Astrocyte (in vitro differentiated cells and primary cell): Measurements from ENCODE around the gene GDE1. TPM values are rescaled to one million over a fixed set of nuclear protein-coding genes. Genes with fewer than 3 reads are reported as not detected.

Experiments used
- DNase-seq: peaks from one replicate; pipeline ENCODE4 v3.0.0-alpha.2; 2010; ENCODE audit warnings: low read depth
- FAIRE-seq: peaks from 2 replicates; lab custom pipeline; 2011; peaks lifted over from hg19 to GRCh38; lab: Jason Lieb, UNC
- H2AFZ ChIP-seq: 2 replicates; pipeline ENCODE4 v1.6.0; 2012; ENCODE audit warnings: low read depth, low read length, inconsistent platforms
- H3K27ac ChIP-seq: 2 replicates; pipeline ENCODE4 v1.5.1; 2011; ENCODE audit warnings: low read depth, low read length, inconsistent platforms
- H3K27me3 ChIP-seq: 2 replicates; pipeline ENCODE4 v1.6.0; 2011; ENCODE audit warnings: low read length, inconsistent platforms; ENCODE audit not compliant: insufficient read depth
- H3K36me3 ChIP-seq: 2 replicates; pipeline ENCODE4 v1.5.1; 2011; ENCODE audit warnings: low read length, inconsistent platforms; ENCODE audit not compliant: insufficient read depth
- H3K4me1 ChIP-seq: 2 replicates; pipeline ENCODE4 v1.5.1; 2011; ENCODE audit warnings: low read length, inconsistent platforms; ENCODE audit not compliant: insufficient read depth
- H3K4me2 ChIP-seq: 2 replicates; pipeline ENCODE4 v1.6.0; 2012; ENCODE audit warnings: low read length, inconsistent platforms
- H3K4me3 ChIP-seq: 2 replicates; pipeline ENCODE4 v1.5.1; 2011; ENCODE audit warnings: low read depth, mild to moderate bottlenecking, low read length, inconsistent platforms; ENCODE audit not compliant: insufficient read depth
- H3K79me2 ChIP-seq: 2 replicates; pipeline ENCODE4 v1.6.0; 2012; ENCODE audit warnings: mild to moderate bottlenecking, low read length, inconsistent platforms; ENCODE audit not compliant: insufficient read depth
- H3K9ac ChIP-seq: 2 replicates; pipeline ENCODE4 v1.6.0; 2012; ENCODE audit warnings: mild to moderate bottlenecking, low read length, inconsistent platforms
- H3K9me3 ChIP-seq: 2 replicates; pipeline ENCODE4 v1.5.1; 2012; ENCODE audit warnings: low read depth, mild to moderate bottlenecking, low read length, inconsistent platforms; ENCODE audit not compliant: insufficient read depth
- H4K20me1 ChIP-seq: 2 replicates; pipeline ENCODE4 v1.6.0; 2012; ENCODE audit warnings: low read length, inconsistent platforms; ENCODE audit not compliant: insufficient read depth
- H3K27ac Mint-ChIP-seq: one replicate; pipeline ENCODE4 v1.8.0; 2021; ENCODE audit warnings: mild to moderate bottlenecking, mixed read lengths; ENCODE audit not compliant: unreplicated experiment
- H3K27me3 Mint-ChIP-seq: one replicate; pipeline ENCODE4 v1.8.0; 2021; ENCODE audit warnings: low read depth, mixed read lengths; ENCODE audit not compliant: unreplicated experiment
- H3K36me3 Mint-ChIP-seq: one replicate; pipeline ENCODE4 v1.8.0; 2021; ENCODE audit warnings: low read depth, mixed read lengths; ENCODE audit not compliant: unreplicated experiment
- H3K4me1 Mint-ChIP-seq: one replicate; pipeline ENCODE4 v1.8.0; 2021; ENCODE audit warnings: low read depth, mixed read lengths; ENCODE audit not compliant: unreplicated experiment
- H3K4me3 Mint-ChIP-seq: one replicate; pipeline ENCODE4 v1.8.0; 2021; ENCODE audit warnings: mild to moderate bottlenecking, moderate library complexity, mixed read lengths; ENCODE audit not compliant: unreplicated experiment
- H3K9me3 Mint-ChIP-seq: one replicate; pipeline ENCODE4 v1.8.0; 2021; ENCODE audit warnings: mild to moderate bottlenecking, mixed read lengths; ENCODE audit not compliant: unreplicated experiment
- EZH2 ChIP-seq: IDR thresholded peaks from 2 replicates; pipeline ENCODE4 v1.6.1; 2012; ENCODE audit warnings: mild to moderate bottlenecking, low read length, inconsistent platforms; ENCODE audit not compliant: insufficient read depth
- total RNA-seq: library from RNA; stranded (reverse); gene quantifications from 2 replicates; pipeline ENCODE4 v1.2.1, GENCODE V29; 2021
- TF ChIP-seq, protein P1 (sequence below): IDR thresholded peaks from 2 replicates; pipeline ENCODE4 v1.5.1; 2011; ENCODE audit warnings: low read depth, mild to moderate bottlenecking, inconsistent platforms, low read length, moderate library complexity; ENCODE audit not compliant: insufficient read depth

The GDE1 gene
- total RNA-seq, 1 donor from 2014 or later: 99.7 TPM

DNA sequence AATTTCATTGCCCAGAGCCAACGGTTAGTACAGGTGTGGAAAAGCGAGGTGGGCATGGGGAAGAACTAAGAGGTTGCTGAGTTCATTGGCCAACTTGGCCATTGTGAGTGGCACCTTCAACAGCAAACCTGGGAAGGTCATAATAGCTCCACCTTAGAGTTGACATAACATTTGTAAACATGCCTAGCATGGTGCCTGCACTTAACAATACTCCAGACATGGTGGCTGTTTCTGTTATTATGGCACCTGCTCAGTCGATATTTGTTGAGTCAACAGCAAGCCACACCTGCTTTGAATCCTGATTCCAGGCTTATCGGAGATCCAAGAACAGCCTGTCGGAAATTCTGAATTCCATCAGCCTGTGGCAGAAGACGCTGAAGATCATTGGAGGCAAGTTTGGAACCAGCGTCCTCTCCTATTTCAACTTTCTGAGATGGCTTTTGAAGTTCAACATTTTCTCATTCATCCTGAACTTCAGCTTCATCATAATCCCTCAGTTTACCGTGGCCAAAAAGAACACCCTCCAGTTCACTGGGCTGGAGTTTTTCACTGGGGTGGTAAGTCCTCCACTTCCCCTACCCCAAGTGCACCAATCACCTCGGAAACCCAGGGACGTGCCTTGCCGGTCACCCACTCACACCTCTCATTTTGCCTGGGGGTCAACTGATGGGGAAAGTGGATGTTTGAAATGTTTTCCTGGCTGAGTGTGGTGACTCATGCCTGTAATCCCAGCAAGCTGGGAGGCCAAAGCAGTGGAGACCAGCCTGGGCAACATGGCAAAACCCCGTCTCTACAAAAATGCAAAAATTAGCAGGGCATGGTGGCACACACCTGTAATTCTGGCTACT, 58.2 kb downstream of the GDE1 start:
- H3K27ac Mint-ChIP-seq: no peak overlapping the region

DNA sequence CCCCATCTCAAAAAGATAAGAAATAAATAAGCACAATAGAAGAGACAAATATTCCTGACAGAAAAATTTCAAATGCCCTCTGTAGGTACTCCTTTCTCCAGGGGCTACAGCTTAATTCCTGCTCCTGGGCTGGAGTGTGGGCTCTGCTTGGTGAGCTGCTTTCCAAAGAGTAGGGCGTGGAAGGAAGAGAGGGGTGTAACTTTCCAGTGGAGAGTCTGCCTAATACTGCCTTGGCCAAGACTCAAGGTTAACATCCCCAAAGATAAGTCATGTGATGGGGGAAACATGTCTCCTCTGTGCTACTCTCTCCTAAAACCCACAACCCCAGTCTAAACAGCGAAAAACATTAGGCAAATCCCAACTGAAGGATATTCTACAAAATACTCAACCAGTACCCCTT, 61.5 kb downstream of the GDE1 start:
- DNase-seq (no peak), FAIRE-seq (no peak)
- Mint-ChIP-seq H3K4me3 (no peak overlapping the region), H3K9me3 (no peaks in the 10 kb centered on the region), H3K36me3 (no peaks in the 10 kb centered on the region), H3K27ac (no peak overlapping the region), H3K27me3 (peaks cover 3% of the 10 kb centered on the region), H3K4me1 (no peaks in the 10 kb centered on the region)
- Histone ChIP-seq H2AFZ (no peak overlapping the region), H3K4me3 (no peak overlapping the region), H3K36me3 (no peaks in the 10 kb centered on the region), H3K9ac (no peak overlapping the region), H3K9me3 (no peaks in the 10 kb centered on the region), H4K20me1 (no peaks in the 10 kb centered on the region), H3K27ac (no peak overlapping the region), H3K27me3 (no peaks in the 10 kb centered on the region), H3K4me1 (no peaks in the 10 kb centered on the region), H3K79me2 (no peaks in the 10 kb centered on the region), H3K4me2 (no peak overlapping the region)
- TF ChIP-seq, protein P1, sequence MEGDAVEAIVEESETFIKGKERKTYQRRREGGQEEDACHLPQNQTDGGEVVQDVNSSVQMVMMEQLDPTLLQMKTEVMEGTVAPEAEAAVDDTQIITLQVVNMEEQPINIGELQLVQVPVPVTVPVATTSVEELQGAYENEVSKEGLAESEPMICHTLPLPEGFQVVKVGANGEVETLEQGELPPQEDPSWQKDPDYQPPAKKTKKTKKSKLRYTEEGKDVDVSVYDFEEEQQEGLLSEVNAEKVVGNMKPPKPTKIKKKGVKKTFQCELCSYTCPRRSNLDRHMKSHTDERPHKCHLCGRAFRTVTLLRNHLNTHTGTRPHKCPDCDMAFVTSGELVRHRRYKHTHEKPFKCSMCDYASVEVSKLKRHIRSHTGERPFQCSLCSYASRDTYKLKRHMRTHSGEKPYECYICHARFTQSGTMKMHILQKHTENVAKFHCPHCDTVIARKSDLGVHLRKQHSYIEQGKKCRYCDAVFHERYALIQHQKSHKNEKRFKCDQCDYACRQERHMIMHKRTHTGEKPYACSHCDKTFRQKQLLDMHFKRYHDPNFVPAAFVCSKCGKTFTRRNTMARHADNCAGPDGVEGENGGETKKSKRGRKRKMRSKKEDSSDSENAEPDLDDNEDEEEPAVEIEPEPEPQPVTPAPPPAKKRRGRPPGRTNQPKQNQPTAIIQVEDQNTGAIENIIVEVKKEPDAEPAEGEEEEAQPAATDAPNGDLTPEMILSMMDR: no peak
- TF ChIP-seq EZH2: no peak

More for the DNA sequence above, 58.2 kb downstream of the GDE1 start:
- H3K27me3 Mint-ChIP-seq: no peaks in the 10 kb centered on the region
- H3K79me2 ChIP-seq: no peaks in the 10 kb centered on the region
- TF ChIP-seq EZH2: no peak
- no peaks in the 10 kb centered on the region for H3K4me1 ChIP-seq
- H3K9ac ChIP-seq: no peak overlapping the region
- H2AFZ ChIP-seq: no peak overlapping the region
- no peaks in the 10 kb centered on the region for H3K9me3 Mint-ChIP-seq
- H3K36me3 Mint-ChIP-seq: no peaks in the 10 kb centered on the region
- no peak overlapping the region for H3K4me2 ChIP-seq
- H3K4me1 Mint-ChIP-seq: no peaks in the 10 kb centered on the region
- DNase-seq: no peak
- H3K27me3 ChIP-seq: no peaks in the 10 kb centered on the region
- no peaks in the 10 kb centered on the region for H3K9me3 ChIP-seq
- H3K4me3 ChIP-seq: no peak overlapping the region
- no peaks in the 10 kb centered on the region for H4K20me1 ChIP-seq
- FAIRE-seq: no peak
- no peaks in the 10 kb centered on the region for H3K36me3 ChIP-seq
- no peak overlapping the region for H3K4me3 Mint-ChIP-seq
- no peak overlapping the region for H3K27ac ChIP-seq

DNA sequence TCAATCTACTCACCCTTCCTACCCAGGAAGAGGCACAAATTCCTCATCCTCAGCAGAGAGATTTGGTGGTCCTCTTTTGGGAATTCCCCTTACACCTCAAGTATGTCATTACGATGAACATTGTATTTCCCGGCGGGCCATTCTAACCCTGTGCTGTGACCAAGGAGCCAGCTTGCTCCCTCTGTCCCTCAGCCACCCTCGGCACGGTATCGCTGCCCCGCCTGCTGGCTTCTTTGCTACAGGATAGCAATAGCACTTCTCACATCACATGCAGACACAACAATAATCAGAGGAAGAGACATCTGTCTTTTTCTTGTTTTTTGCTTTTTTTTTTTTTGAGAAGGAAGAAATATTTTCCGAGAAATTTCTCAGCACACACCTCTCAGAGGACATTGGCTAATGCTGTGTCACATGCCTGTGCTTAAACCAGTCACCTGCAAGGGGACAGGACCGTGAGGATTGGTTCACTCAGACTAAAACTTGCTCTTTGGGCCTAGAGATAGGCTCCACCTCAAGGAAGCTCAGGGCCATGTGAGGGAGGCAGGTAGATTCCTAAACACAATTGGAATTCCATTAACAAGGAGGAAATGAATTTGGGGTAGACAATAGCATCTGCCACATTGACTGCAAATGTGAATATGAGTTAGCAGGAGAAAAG, 63.0 kb downstream of the GDE1 start:
- no peak overlapping the region for H3K4me3 ChIP-seq
- H3K27me3 ChIP-seq: no peaks in the 10 kb centered on the region
- no peaks in the 10 kb centered on the region for H3K79me2 ChIP-seq
- no peak overlapping the region for H3K27ac ChIP-seq
- Mint-ChIP-seq H3K4me1 (no peaks in the 10 kb centered on the region), H3K4me3 (no peak overlapping the region), H3K27me3 (peaks cover 3% of the 10 kb centered on the region), H3K27ac (no peak overlapping the region), H3K36me3 (no peaks in the 10 kb centered on the region), H3K9me3 (no peaks in the 10 kb centered on the region)
- TF ChIP-seq, protein P1: no peak
- no peak for TF ChIP-seq EZH2
- H3K4me1 ChIP-seq: no peaks in the 10 kb centered on the region
- no peak for DNase-seq
- FAIRE-seq: no peak
- H4K20me1 ChIP-seq: no peaks in the 10 kb centered on the region
- no peak overlapping the region for H3K4me2 ChIP-seq
- H3K36me3 ChIP-seq: no peaks in the 10 kb centered on the region
- no peaks in the 10 kb centered on the region for H3K9me3 ChIP-seq
- H3K9ac ChIP-seq: no peak overlapping the region
- no peak overlapping the region for H2AFZ ChIP-seq

Other genes with a start within 250 kb of the GDE1 start
- gene CLEC19A, start 236.4 kb downstream of the GDE1 start, total RNA-seq: not detected in 2 replicates
- gene TMC5, start 104.2 kb downstream of the GDE1 start, total RNA-seq: 0.11 TPM in 1 of 2 replicates, not detected in the other
- gene CCP110, start 1.8 kb upstream of the GDE1 start, total RNA-seq: 14.6 and 14.7 TPM in 2 replicates
- 45.0 and 51.0 TPM in 2 replicates for gene VPS35L, start 33.6 kb upstream of the GDE1 start, total RNA-seq
- gene KNOP1, start 196.1 kb upstream of the GDE1 start, total RNA-seq: 22.7 and 22.9 TPM in 2 replicates
- gene IQCK, start 196.2 kb upstream of the GDE1 start, total RNA-seq: 5.9 and 7.9 TPM in 2 replicates